Esophagus squamous epithelium (tissue), 4 donors: ENCODE results near the gene MT1A.

ENCODE experiments used
- CTCF ChIP-seq, 6 experiments: fragments of 450-650 bp in 4 of 6; fragments of 200-600 bp in 2 of 6; sonication (generic) in 2 of 6; IDR thresholded peaks; one replicate each; pipeline ENCODE4 v1.5.1; 2016 to 2019; ENCODE audit warnings: antibody characterized with exemption in 6 of 6, mild to moderate bottlenecking in 4 of 6, moderate library complexity in 4 of 6
- POLR2A ChIP-seq, 4 donors: fragments of 450-650 bp; IDR thresholded peaks; one replicate each; pipeline ENCODE4 v1.6.1; 2017; ENCODE audit warnings: antibody characterized with exemption in 4 of 4, mild to moderate bottlenecking in 4 of 4, moderate library complexity in 3 of 4

- TF ChIP-seq CTCF (IDR thresholded peaks at IDR 0.05) (no peak), POLR2A (IDR thresholded peaks at IDR 0.05) (no peak)
Measured at GRCh38 chr16:56647641-56648431, 9.4 kb downstream of the MT1A start.
